K562 (cell line): ENCODE data around the gene BCL2L1. TPM values are rescaled to one million over a fixed set of nuclear protein-coding genes. Genes with fewer than 3 reads are reported as not detected.

Experiments used
- ATF6 ChIP-seq: sonication (generic); formaldehyde crosslinking; IDR thresholded peaks from 2 replicates; pipeline ENCODE4 v1.4.0; 2020; ENCODE audit warnings: mild to moderate bottlenecking, missing genetic modification reagents
- BCOR ChIP-seq: fragments of 450-650 bp; IDR thresholded peaks from 2 replicates; pipeline ENCODE4 v1.6.1; 2016
- C11orf30 ChIP-seq: fragments of 450-650 bp; IDR thresholded peaks from 2 replicates; pipeline ENCODE4 v1.6.1; 2016; ENCODE audit warnings: low read depth, mild to moderate bottlenecking
- CREB3L1 ChIP-seq: fragments of 450-650 bp; IDR thresholded peaks from 2 replicates; pipeline ENCODE4 v1.6.1; 2014; ENCODE audit warnings: low read depth, mild to moderate bottlenecking, moderate library complexity, borderline replicate concordance
- E2F6 ChIP-seq, 2 experiments: IDR thresholded peaks; 2 replicates each; pipeline ENCODE4 v1.6.1; 2011; ENCODE audit warnings: borderline replicate concordance in 1 of 2, control low read depth in 1 of 2, low read depth in 1 of 2, low read length in 1 of 2, mild to moderate bottlenecking in 1 of 2, mixed read lengths in 1 of 2, moderate library complexity in 1 of 2; ENCODE audit not compliant: insufficient read depth in 1 of 2, insufficient read length in 1 of 2, poor library complexity in 1 of 2, severe bottlenecking in 1 of 2; ENCODE audit errors: extremely low read depth in 1 of 2
- ELF4 ChIP-seq: fragments of 450-650 bp; formaldehyde crosslinking; IDR thresholded peaks from 2 replicates; pipeline ENCODE4 v1.4.0; 2022; ENCODE audit warnings: missing genetic modification characterization
- FOXK2 ChIP-seq, 2 experiments: fragments of 450-650 bp; IDR thresholded peaks in 1 of 2; conservative IDR thresholded peaks in 1 of 2; 2 replicates each; pipeline ENCODE4 v1.6.1; 2016; ENCODE audit warnings: low read depth in 2 of 2, mild to moderate bottlenecking in 1 of 2
- HDAC1 ChIP-seq, 2 experiments: fragments of 450-650 bp; IDR thresholded peaks; 2 replicates each; pipeline ENCODE4 v1.6.1; 2016 to 2017; ENCODE audit warnings: inconsistent platforms in 1 of 2, mild to moderate bottlenecking in 1 of 2, moderate library complexity in 1 of 2
- HNRNPLL ChIP-seq: fragments of 200-400 bp; formaldehyde crosslinking; IDR thresholded peaks from 2 replicates; pipeline ENCODE4 v1.6.1; 2017; ENCODE audit warnings: low read length, low read depth, mild to moderate bottlenecking; ENCODE audit not compliant: poor library complexity, severe bottlenecking
- KHSRP ChIP-seq: fragments of 450-650 bp; IDR thresholded peaks from 2 replicates; pipeline ENCODE4 v1.6.1; 2017
- MXI1 ChIP-seq: IDR thresholded peaks from 2 replicates; pipeline ENCODE4 v1.6.1; 2011; ENCODE audit warnings: low read depth, mild to moderate bottlenecking, improper control_type of control experiment, low read length
- NFE2L1 ChIP-seq: fragments of 450-650 bp; IDR thresholded peaks from 2 replicates; pipeline ENCODE4 v1.6.1; 2016; ENCODE audit warnings: missing genetic modification characterization, low read depth, mild to moderate bottlenecking, missing compliant biosample characterization, moderate library complexity, borderline replicate concordance
- NFYB ChIP-seq: IDR thresholded peaks from 2 replicates; pipeline ENCODE4 v1.6.1; 2011; ENCODE audit warnings: mild to moderate bottlenecking, moderate library complexity; ENCODE audit not compliant: insufficient read length; ENCODE audit errors: extremely low read depth
- PCBP2 ChIP-seq: fragments of 200-400 bp; formaldehyde crosslinking; IDR thresholded peaks from 2 replicates; pipeline ENCODE4 v1.6.1; 2018; ENCODE audit warnings: low read length, low read depth, mild to moderate bottlenecking, moderate library complexity; ENCODE audit not compliant: poor library complexity, severe bottlenecking
- SAFB ChIP-seq: fragments of 200-400 bp; formaldehyde crosslinking; IDR thresholded peaks from 2 replicates; pipeline ENCODE4 v1.6.1; 2017; ENCODE audit warnings: low read depth, low read length, borderline replicate concordance
- TBP ChIP-seq: optimal IDR thresholded peaks from 2 replicates; pipeline ENCODE3; 2011; ENCODE audit warnings: low read depth, low read length, improper control_type of control experiment
- TCF7L2 ChIP-seq: fragments of 150-350 bp; IDR thresholded peaks from 2 replicates; pipeline ENCODE4 v1.6.1; 2016; ENCODE audit warnings: low read depth, mild to moderate bottlenecking, low read length, moderate library complexity
- ZNF41 ChIP-seq: fragments of 250-450 bp; sonication (Bioruptor Pico); conservative IDR thresholded peaks from 2 replicates; pipeline ENCODE4 v1.4.0; 2020; ENCODE audit warnings: mild to moderate bottlenecking
- polyA plus RNA-seq, 8 experiments: library from polyadenylated mRNA; depleted of rRNA in 4 of 8; stranded (reverse) in 5 of 8; unstranded in 3 of 8; fragments of >200 nt; fragmentation: Nextera tagmentation in 2 of 8; fragmentation: Illumina TruSeq in 1 of 8; extraction: Ambion mirVana in 2 of 8; extraction: Trizol in 1 of 8; gene quantifications; 2 replicates each; pipeline versions ENCODE4 v1.2.1 to v1.2.3, GENCODE V29; 2011 to 2014; ENCODE audit warnings: inconsistent platforms in 1 of 8, missing spikeins in 1 of 8
- total RNA-seq, 7 experiments: library from RNA; depleted of rRNA in 6 of 7; stranded (reverse); fragments of >200 nt in 6 of 7; fragmentation: Illumina TruSeq in 2 of 7; extraction: Trizol in 2 of 7; gene quantifications; 2 replicates each; pipeline versions ENCODE4 v1.2.1 to v1.2.3, GENCODE V29; 2011 to 2021; ENCODE audit warnings: low replicate concordance in 1 of 7
- TF ChIP-seq, protein P1 (sequence below): sonication (generic); formaldehyde crosslinking; IDR thresholded peaks from 2 replicates; pipeline ENCODE4 v1.8.0; 2023; ENCODE audit warnings: mild to moderate bottlenecking, missing genetic modification reagents

BCL2L1 gene
- total and polyA plus RNA-seq, 9 of the 15 experiments (the other 6 are each of a cell fraction or from before 2014, with no cell fraction given): 3.3 to 182 (median 120) TPM

DNA sequence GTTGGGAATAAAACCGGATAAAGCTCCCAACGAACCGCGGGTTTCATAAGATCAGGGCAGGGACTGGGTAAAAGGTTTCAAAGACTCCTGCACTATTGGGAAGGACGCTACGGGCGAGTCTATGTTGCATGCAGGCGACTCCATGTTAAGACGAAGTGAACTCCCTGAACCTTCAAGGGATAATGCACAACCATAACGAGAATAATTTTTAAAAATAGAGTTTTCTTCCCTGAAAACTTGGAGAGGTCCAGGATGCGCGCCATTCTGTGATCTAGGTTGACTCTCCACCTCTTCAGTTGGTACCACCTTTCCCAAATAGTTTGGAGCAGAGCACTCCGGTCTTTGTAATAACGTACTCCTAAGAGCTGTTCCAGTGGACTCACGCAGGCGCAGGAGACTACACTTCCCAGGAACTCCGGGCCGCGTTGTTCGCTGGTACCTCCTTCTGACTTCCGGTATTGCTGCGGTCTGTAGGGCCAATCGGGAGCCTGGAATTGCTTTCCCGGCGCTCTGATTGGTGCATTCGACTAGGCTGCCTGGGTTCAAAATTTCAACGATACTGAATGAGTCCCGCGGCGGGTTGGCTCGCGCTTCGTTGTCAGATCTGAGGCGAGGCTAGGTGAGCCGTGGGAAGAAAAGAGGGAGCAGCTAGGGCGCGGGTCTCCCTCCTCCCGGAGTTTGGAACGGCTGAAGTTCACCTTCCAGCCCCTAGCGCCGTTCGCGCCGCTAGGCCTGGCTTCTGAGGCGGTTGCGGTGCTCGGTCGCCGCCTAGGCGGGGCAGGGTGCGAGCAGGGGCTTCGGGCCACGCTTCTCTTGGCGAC, 16.3 kb upstream of the BCL2L1 start, which contains the start of gene TPX2 (continued):
- TF ChIP-seq, protein P1, sequence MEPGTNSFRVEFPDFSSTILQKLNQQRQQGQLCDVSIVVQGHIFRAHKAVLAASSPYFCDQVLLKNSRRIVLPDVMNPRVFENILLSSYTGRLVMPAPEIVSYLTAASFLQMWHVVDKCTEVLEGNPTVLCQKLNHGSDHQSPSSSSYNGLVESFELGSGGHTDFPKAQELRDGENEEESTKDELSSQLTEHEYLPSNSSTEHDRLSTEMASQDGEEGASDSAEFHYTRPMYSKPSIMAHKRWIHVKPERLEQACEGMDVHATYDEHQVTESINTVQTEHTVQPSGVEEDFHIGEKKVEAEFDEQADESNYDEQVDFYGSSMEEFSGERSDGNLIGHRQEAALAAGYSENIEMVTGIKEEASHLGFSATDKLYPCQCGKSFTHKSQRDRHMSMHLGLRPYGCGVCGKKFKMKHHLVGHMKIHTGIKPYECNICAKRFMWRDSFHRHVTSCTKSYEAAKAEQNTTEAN (CRISPR knock-in tag): no peak
- TF ChIP-seq CREB3L1 (peak; percentile 79; the same call in 1 of the 2 replicates), HDAC1 (IDR thresholded peaks at IDR 0.05) (peak in 1 of 2 experiments; percentile 94; a peak in 2 of 4 replicates), ELF4 (0 out of 2 replicates have a peak, but pooled peaks have one; percentile 4), NFYB (peak; percentile 96), C11orf30 (peak; percentile 65; the same call in 1 of the 2 replicates), BCOR (peak; percentile 29; the same call in 1 of the 2 replicates), E2F6 (IDR thresholded peaks at IDR 0.05; ENCODE audit: borderline replicate concordance in 1 of 2, extremely low read depth in 1 of 2, insufficient read depth in 1 of 2, insufficient read length in 1 of 2, low read depth in 1 of 2, low read length in 1 of 2, poor library complexity in 1 of 2, severe bottlenecking in 1 of 2) (peak; percentile 34 to 55), MXI1 (peak; percentile 31; the same call in 1 of the 2 replicates), TCF7L2 (peak; percentile 69; the same call in 1 of the 2 replicates), FOXK2 (conservative IDR thresholded peaks at IDR 0.05 in 1 of 2, IDR thresholded peaks at IDR 0.05 in 1 of 2; ENCODE audit: low read depth in 2 of 2) (peak; percentile 52 to 91; a peak in 3 of 4 replicates), NFE2L1 (tag) (no peak), TBP (peak; percentile 86), HNRNPLL (peak; percentile 63), KHSRP (no peak), PCBP2 (no peak), ATF6 (CRISPR knock-in tag) (no peak; the same call in 1 of the 2 replicates), ZNF41 (CRISPR knock-in tag) (no peak), SAFB (no peak)
